Activated naive CD4-positive, alpha-beta T cell treated with anti-CD3 and anti-CD28 coated beads for 36 hours (primary cell): ENCODE results near the gene MSH2. TPM values are rescaled to one million over a fixed set of nuclear protein-coding genes. Genes with fewer than 3 reads are reported as not detected.
"Not testable (repeated sequence)": the region's sequence is repeated elsewhere in the genome, so short reads cannot be mapped to it uniquely, and the experiment has no call there.

Experiments
- CTCF ChIA-PET: fragments of 350-600 bp; sonication (Branson Sonifier 250); formaldehyde crosslinking; loops from one replicate; lab custom pipeline; 2021; ENCODE audit warnings: antibody characterized with exemption; lab: Charles Lee
- DNase-seq: peaks from one replicate; pipeline ENCODE4 v3.0.0-alpha.2; 2020
- H3K27ac Mint-ChIP-seq: one replicate; pipeline ENCODE4 v1.8.0; 2021; ENCODE audit warnings: mild to moderate bottlenecking, mixed read lengths
- H3K27me3 Mint-ChIP-seq: one replicate; pipeline ENCODE4 v1.8.0; 2021; ENCODE audit warnings: low read depth, mixed read lengths
- H3K36me3 Mint-ChIP-seq: one replicate; pipeline ENCODE4 v1.8.0; 2021; ENCODE audit warnings: low read depth, mixed read lengths
- H3K4me1 Mint-ChIP-seq: one replicate; pipeline ENCODE4 v1.8.0; 2021; ENCODE audit warnings: low read depth, mixed read lengths
- H3K4me3 Mint-ChIP-seq: one replicate; pipeline ENCODE4 v1.8.0; 2021; ENCODE audit warnings: mild to moderate bottlenecking, moderate library complexity, mixed read lengths
- H3K9me3 Mint-ChIP-seq: one replicate; pipeline ENCODE4 v1.8.0; 2021; ENCODE audit warnings: mixed read lengths
- intact Hi-C: fragments of 100-400 bp; cut with micrococcal nuclease; formaldehyde crosslinking; loops from one replicate; pipeline ENCODE4 v1.15.1; 2023
- total RNA-seq, 2 experiments: library from RNA; stranded (reverse); gene quantifications; one replicate each; pipeline ENCODE4 v1.2.3, GENCODE V29; 2021

Gene MSH2
- total RNA-seq, 2 experiments from 2014 or later, result 42.7 to 43.3 TPM

DNA sequence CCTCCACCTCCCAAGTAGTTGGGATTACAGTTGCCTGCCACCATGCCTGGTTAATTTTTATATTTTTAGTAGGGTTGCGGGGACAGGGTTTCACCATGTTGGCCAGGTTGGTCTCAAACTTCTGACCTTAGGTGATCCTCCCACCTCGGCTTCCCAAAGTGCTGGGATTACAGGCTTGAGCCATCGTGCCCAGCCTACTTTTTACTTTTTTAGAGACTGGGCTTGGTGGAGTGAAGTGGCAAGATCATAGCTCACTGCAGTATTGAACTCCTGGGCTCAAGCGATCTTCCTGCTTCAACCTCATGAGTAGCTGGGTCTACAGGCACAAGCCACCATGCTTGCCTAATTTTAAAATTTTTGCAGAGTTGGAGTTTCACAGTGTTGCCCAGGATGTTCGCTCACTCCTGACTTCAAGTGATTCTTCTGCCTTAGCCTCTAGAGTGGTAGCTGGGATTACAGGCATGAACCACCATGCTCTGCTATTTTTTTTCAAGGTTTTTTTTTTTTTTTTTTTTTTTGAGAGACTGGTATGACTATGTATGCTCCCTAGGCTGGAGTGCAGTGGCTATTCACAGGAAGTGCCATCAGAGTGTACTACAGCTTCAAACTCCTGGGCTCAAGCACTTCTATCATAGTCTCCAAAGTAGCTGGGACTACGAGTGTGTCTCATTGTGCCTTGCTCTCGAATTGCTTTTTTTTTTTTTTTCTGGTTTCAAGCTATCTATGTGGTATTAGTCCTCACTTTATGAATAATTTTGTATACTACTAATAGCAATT, 11.9 kb downstream of the MSH2 start:
- H3K4me1 Mint-ChIP-seq, result peaks cover 2% of the 10 kb centered on the region
- CTCF ChIA-PET, result interaction anchor here (0.6 kb wide), 1 partner anchor 13 kb away, joined by 3 read pairs; no protein-coding TSS in a partner anchor
- intact Hi-C loops, result no loop called here
- H3K4me3 Mint-ChIP-seq, result no peak overlapping the region
- H3K9me3 Mint-ChIP-seq, result no peaks in the 10 kb centered on the region
- H3K27ac Mint-ChIP-seq, result no peak overlapping the region
- no peak for DNase-seq
- no peaks in the 10 kb centered on the region for H3K27me3 Mint-ChIP-seq
- H3K36me3 Mint-ChIP-seq, result peaks cover 32% of the 10 kb centered on the region

- no peaks in the 10 kb centered on the region for H3K4me1 Mint-ChIP-seq
- intact Hi-C loops, result loop anchor here (2.0 kb wide), 1 partner anchor 43 kb away; no protein-coding TSS in a partner anchor
- no peaks in the 10 kb centered on the region for H3K9me3 Mint-ChIP-seq
- H3K36me3 Mint-ChIP-seq, result peaks cover 33% of the 10 kb centered on the region
- no peak overlapping the region for H3K27ac Mint-ChIP-seq
- H3K4me3 Mint-ChIP-seq, result no peak overlapping the region
- CTCF ChIA-PET, result no interaction called here
- DNase-seq, result no peak
- H3K27me3 Mint-ChIP-seq, result no peaks in the 10 kb centered on the region
These were observed 17.3 kb downstream of the MSH2 start for GRCh38 chr2:47420214-47420613.

DNA sequence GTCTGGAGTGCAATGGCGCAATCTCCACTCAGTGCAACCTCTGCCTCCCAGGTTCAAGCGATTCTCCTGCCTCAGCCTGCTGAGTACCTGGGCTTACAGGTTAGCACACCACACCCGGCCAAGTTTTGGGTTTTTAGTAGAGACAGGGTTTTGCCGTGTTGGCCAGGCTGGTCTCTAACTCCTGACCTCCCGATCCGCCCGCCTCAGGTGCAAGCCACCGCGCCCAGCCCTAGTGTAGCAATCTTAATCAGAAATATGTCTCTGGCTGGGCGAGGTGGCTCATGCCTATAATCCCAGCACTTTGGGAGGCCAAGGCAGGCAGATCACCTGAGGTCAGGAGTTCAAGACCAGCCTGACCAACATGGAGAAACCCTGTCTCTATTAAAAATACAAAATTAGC, 17.7 kb downstream of the MSH2 start:
- H3K9me3 Mint-ChIP-seq, H3K4me1 Mint-ChIP-seq, H3K4me3 Mint-ChIP-seq, H3K27ac Mint-ChIP-seq, H3K27me3 Mint-ChIP-seq, DNase-seq, CTCF ChIA-PET: not testable (repeated sequence)
- peaks cover 34% of the 10 kb centered on the region for H3K36me3 Mint-ChIP-seq
- intact Hi-C loops, result loop anchor here (2.0 kb wide), 1 partner anchor 44 kb away; no protein-coding TSS in a partner anchor

- CTCF ChIA-PET, result no interaction called here
- no peaks in the 10 kb centered on the region for H3K27me3 Mint-ChIP-seq
- no peak overlapping the region for H3K4me3 Mint-ChIP-seq
- H3K27ac Mint-ChIP-seq, result no peak overlapping the region
- H3K36me3 Mint-ChIP-seq, result peaks cover 28% of the 10 kb centered on the region
- H3K4me1 Mint-ChIP-seq, result no peaks in the 10 kb centered on the region
- no peaks in the 10 kb centered on the region for H3K9me3 Mint-ChIP-seq
- DNase-seq, result no peak
- intact Hi-C loops, result no loop called here
These were observed 19.1 kb downstream of the MSH2 start for GRCh38 chr2:47422016-47422415.

DNA sequence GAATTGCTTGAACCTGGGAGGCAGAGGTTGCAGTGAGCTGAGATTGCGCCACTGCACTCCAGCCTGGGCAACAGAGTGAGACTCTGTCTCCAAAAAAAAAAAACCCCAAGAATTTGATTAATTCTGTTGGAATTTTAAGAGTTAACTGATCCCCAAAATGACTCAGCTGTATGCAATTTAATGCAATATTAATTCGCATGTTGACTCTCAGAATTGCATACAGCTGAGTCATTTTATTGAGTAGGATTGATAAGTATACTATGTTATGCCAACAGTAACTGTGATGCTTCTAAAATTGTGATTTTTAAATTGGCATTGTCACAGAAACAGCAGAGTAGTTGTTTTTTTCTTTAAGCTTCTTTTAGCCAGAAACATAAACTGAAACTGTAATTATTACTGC, 19.6 kb downstream of the MSH2 start:
- H3K36me3 Mint-ChIP-seq, result peaks cover 26% of the 10 kb centered on the region
- intact Hi-C loops, result no loop called here
- CTCF ChIA-PET, result no interaction called here

DNA sequence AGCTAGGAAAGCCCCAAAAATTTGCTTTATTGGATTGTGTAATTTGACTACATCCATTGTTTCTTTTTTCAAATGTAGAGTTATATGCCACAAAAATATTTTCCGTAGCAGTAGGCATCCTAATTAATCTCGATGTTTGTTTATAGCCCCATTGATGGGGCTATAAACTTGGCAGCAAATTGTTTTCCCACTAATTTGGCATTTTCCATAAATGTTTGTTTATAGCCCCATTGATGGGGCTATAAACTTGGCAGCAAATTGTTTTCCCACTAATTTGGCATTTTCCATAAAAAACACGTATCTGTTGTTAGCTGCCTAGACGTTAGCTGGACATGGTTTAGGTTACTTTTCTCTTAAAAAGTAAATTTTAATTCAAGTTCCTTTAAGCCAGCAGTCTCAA, 23.8 kb downstream of the MSH2 start:
- intact Hi-C loops, result no loop called here
- Mint-ChIP-seq H3K36me3 (peaks cover 31% of the 10 kb centered on the region), H3K27ac (no peak overlapping the region)

More for the DNA sequence above, 19.6 kb downstream of the MSH2 start:
- no peak overlapping the region for H3K4me3 Mint-ChIP-seq
- no peak overlapping the region for H3K27ac Mint-ChIP-seq
- H3K9me3 Mint-ChIP-seq, result no peaks in the 10 kb centered on the region
- H3K27me3 Mint-ChIP-seq, result no peaks in the 10 kb centered on the region
- DNase-seq, result no peak
- no peaks in the 10 kb centered on the region for H3K4me1 Mint-ChIP-seq

GRCh38 chr2:47429795-47430194, 26.8 kb downstream of the MSH2 start:
- Mint-ChIP-seq H3K27ac (no peak overlapping the region), H3K36me3 (peaks cover 34% of the 10 kb centered on the region), H3K9me3 (peaks cover 2% of the 10 kb centered on the region), H3K4me3 (no peak overlapping the region), H3K4me1 (no peaks in the 10 kb centered on the region), H3K27me3 (no peaks in the 10 kb centered on the region)
- no peak for DNase-seq
- CTCF ChIA-PET, result no interaction called here
- intact Hi-C loops, result no loop called here

More for the DNA sequence above, 23.8 kb downstream of the MSH2 start:
- Mint-ChIP-seq H3K4me1 (no peaks in the 10 kb centered on the region), H3K4me3 (no peak overlapping the region), H3K27me3 (no peaks in the 10 kb centered on the region), H3K9me3 (no peaks in the 10 kb centered on the region)
- CTCF ChIA-PET, result interaction anchor here (0.5 to 0.6 kb wide), 3 partner anchors 16 to 89 kb away, joined by 3 to 4 read pairs (median 3); no protein-coding TSS in a partner anchor
- no peak for DNase-seq

DNA sequence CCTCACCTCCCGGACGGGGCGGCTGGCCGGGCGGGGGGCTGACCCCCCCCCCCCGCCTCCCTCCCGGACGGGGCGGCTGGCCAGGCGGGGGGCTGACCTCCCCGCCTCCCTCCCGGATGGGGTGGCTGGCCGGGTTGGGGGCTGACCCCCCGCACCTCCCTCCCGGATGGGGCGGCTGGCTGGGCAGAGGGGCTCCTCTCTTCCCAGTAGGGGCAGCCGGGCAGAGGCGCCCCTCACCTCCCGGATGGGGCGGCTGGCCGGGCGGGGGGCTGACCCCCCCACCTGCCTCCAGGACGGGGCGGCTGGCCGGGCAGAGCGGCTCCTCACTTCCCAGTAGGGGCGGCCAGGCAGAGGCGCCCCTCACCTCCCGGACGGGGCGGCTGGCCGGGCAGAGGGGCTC, 30.1 kb downstream of the MSH2 start:
- CTCF ChIA-PET, H3K9me3 Mint-ChIP-seq: not testable (repeated sequence)

DNA sequence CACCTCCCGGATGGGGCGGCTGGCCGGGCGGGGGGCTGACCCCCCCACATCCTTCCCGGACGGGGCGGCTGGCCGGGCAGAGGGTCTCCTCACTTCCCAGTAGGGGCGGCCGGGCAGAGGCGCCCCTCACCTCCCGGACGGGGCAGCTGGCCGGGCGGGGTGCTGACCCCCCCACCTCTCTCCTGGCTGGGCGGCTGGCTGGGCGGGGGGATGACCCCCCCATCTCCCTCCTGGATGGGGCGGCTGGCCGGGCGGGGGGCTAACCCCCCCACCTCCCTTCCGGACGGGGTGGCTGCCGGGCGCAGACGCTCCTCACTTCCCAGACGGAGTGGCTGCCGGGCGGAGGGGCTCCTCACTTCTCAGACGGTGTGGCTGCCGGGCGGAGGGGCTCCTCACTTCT, 30.5 kb downstream of the MSH2 start:
- DNase-seq, H3K4me3 Mint-ChIP-seq, H3K27ac Mint-ChIP-seq, H3K9me3 Mint-ChIP-seq, CTCF ChIA-PET, H3K4me1 Mint-ChIP-seq, H3K27me3 Mint-ChIP-seq, intact Hi-C loops: not testable (repeated sequence)
- H3K36me3 Mint-ChIP-seq, result peaks cover 41% of the 10 kb centered on the region

More for the DNA sequence above, 30.1 kb downstream of the MSH2 start:
- DNase-seq, H3K27me3 Mint-ChIP-seq, H3K4me3 Mint-ChIP-seq, H3K27ac Mint-ChIP-seq, H3K4me1 Mint-ChIP-seq, intact Hi-C loops: not testable (repeated sequence)
- peaks cover 37% of the 10 kb centered on the region for H3K36me3 Mint-ChIP-seq

DNA sequence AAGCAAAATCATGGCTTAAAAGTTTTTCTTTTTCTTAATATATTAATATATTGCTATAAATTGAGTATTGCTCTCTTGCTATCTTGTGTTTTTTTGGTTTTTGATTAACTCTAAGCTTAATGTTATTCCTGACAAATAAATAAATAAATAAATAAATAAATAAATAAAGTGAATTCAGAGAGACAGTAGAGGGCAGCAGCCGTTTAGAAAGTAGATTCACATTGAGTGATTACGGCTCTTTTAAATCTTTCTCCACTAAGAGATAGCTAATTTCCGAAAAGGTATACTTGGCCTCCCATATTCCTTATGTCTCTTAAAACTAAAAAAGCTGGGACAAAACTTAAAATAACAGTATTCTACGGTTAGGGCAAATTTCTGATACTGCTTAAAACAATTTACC, 34.3 kb downstream of the MSH2 start:
- no peaks in the 10 kb centered on the region for H3K27me3 Mint-ChIP-seq
- no peak for DNase-seq
- peaks cover 25% of the 10 kb centered on the region for H3K36me3 Mint-ChIP-seq
- intact Hi-C loops, result loop anchor here (2.0 kb wide), 1 partner anchor 330 kb away; no protein-coding TSS in a partner anchor
- peaks cover under 1% of the 10 kb centered on the region for H3K9me3 Mint-ChIP-seq
- H3K27ac Mint-ChIP-seq, result no peak overlapping the region
- H3K4me3 Mint-ChIP-seq, result no peak overlapping the region
- CTCF ChIA-PET, result interaction anchor here (0.7 to 2.2 kb wide), 3 partner anchors 8 to 655 kb away, joined by 3 to 7 read pairs (median 3); no protein-coding TSS in a partner anchor
- H3K4me1 Mint-ChIP-seq, result no peaks in the 10 kb centered on the region

- intact Hi-C loops, result no loop called here
- Mint-ChIP-seq H3K9me3 (no peaks in the 10 kb centered on the region), H3K36me3 (peaks cover 23% of the 10 kb centered on the region), H3K4me3 (no peak overlapping the region), H3K4me1 (no peaks in the 10 kb centered on the region), H3K27me3 (no peaks in the 10 kb centered on the region), H3K27ac (no peak overlapping the region)
- DNase-seq, result no peak
- CTCF ChIA-PET, result interaction anchor here (1.1 to 2.2 kb wide), 2 partner anchors 9 to 329 kb away, joined by 3 to 7 read pairs; no protein-coding TSS in a partner anchor
These were observed 35.1 kb downstream of the MSH2 start for GRCh38 chr2:47438106-47438505.

DNA sequence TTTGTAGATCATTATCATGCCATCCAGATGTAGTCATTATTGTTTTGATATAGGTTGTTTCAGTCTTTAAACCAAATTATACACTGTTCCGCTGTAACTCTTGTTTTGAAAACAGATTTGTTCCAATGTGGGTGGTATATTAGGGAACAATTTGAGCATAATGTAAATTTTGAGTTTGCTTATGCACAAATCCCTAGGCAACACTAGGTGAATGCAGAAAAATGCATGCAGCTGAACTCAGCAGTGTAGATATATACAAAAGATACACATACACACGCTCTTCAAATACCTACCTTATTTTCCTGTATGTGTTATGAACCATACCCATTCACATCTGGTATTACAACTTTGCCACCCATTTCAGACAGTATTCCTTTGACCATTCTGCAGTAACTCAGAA, 35.8 kb downstream of the MSH2 start:
- Mint-ChIP-seq H3K4me1 (no peaks in the 10 kb centered on the region), H3K27me3 (no peaks in the 10 kb centered on the region), H3K4me3 (no peak overlapping the region), H3K27ac (no peak overlapping the region), H3K36me3 (peaks cover 23% of the 10 kb centered on the region), H3K9me3 (no peaks in the 10 kb centered on the region)
- CTCF ChIA-PET, result no interaction called here
- intact Hi-C loops, result no loop called here
- no peak for DNase-seq

DNA sequence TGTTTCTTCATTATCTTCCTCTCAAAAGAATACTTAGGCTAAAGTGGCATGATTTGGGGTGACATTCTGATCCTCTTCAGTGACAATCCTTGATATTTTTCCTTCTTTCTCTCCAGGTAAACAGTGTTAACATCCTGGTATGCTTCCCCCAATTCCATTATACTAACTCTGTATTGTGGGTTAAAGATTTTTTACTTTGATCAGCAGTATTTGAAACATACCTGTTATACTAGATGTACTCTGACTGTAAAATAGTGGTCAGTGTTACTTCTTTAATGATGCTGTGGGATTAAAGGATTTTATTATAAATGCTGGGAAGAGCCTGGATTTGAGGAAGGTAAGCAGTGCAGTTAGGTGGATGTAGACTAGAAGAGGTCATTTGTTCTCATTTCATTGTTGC, 48.8 kb downstream of the MSH2 start:
- Mint-ChIP-seq H3K27ac (no peak overlapping the region), H3K27me3 (no peaks in the 10 kb centered on the region), H3K4me1 (no peaks in the 10 kb centered on the region), H3K9me3 (no peaks in the 10 kb centered on the region), H3K4me3 (no peak overlapping the region), H3K36me3 (peaks cover 38% of the 10 kb centered on the region)
- CTCF ChIA-PET, result no interaction called here
- DNase-seq, result no peak
- intact Hi-C loops, result no loop called here
